K562 (cell line): ENCODE measurements around the gene TM4SF4. TPM values are rescaled to one million over a fixed set of nuclear protein-coding genes. Genes with fewer than 3 reads are reported as not detected.

Experiments
- ATAC-seq: fragments of 200-7000 bp; cut with Tn5 transposase; 3 replicates; pipeline ENCODE4 v1.9.1; 2020; ENCODE audit warnings: moderate library complexity
- BruUV-seq: library from RNA; stranded (reverse); fragments of 400-500 nt; replicated peaks from 2 replicates; lab custom pipeline; 2021; lab: Mats Ljungman, UMichigan
- CTCF ChIA-PET: fragments of 300-600 bp; formaldehyde crosslinking; extraction: SDS; loops from one replicate; lab custom pipeline; 2021; ENCODE audit warnings: low intra/inter-chr PET ratio; lab: Yijun Ruan, JAX
- POLR2A ChIA-PET: fragments of 300-600, 350-650 bp; sonication (Branson Sonifier 250); formaldehyde crosslinking; extraction: SDS; loops from one replicate; lab custom pipeline; 2021; ENCODE audit warnings: antibody characterized with exemption, inconsistent platforms; lab: Yijun Ruan, JAX
- DNase-seq, 4 experiments: peaks; one replicate each; pipeline versions ENCODE4 v3.0.0 to v3.0.0-alpha.2; 2011 to 2018; ENCODE audit warnings: low spot score in 3 of 4, mixed read lengths in 3 of 4; ENCODE audit errors: extremely low read depth in 1 of 4
- FAIRE-seq: peaks from 2 replicates; lab custom pipeline; 2011; peaks lifted over from hg19 to GRCh38; lab: Jason Lieb, UNC
- H2AFZ ChIP-seq: 2 replicates; pipeline ENCODE4 v1.6.0; 2011; ENCODE audit warnings: low read depth, low read length, control low read depth, inconsistent platforms
- H3K27ac ChIP-seq: fragments of 200-600 bp; 3 replicates; pipeline ENCODE4 v1.8.0; 2011; ENCODE audit warnings: low read depth, mild to moderate bottlenecking, control low read depth, inconsistent platforms, low read length, moderate library complexity, mixed read lengths; ENCODE audit errors: extremely low read depth
- H3K27me3 ChIP-seq, 2 experiments: fragments of 300-600 bp in 1 of 2; 2 replicates in 1 of 2; 3 replicates in 1 of 2; pipeline versions ENCODE4 v1.6.0 to v1.8.0; 2011; ENCODE audit warnings: inconsistent platforms in 2 of 2, low read length in 2 of 2, mild to moderate bottlenecking in 1 of 2, mixed read lengths in 1 of 2, moderate library complexity in 1 of 2; ENCODE audit not compliant: control insufficient read depth in 2 of 2, insufficient read depth in 2 of 2
- H3K36me3 ChIP-seq: fragments of 300-600 bp; 3 replicates; pipeline ENCODE4 v1.8.0; 2011; ENCODE audit warnings: mild to moderate bottlenecking, low read length, inconsistent platforms; ENCODE audit not compliant: control insufficient read depth, insufficient read depth
- H3K4me1 ChIP-seq, 2 experiments: fragments of 200-600 bp in 1 of 2; replicated peaks in 1 of 2; 2 replicates in 1 of 2; 3 replicates in 1 of 2; pipeline versions ENCODE4 v1.5.1 to v1.8.0; 2011; ENCODE audit warnings: inconsistent platforms in 2 of 2, low read length in 2 of 2, mild to moderate bottlenecking in 1 of 2, mixed read lengths in 1 of 2, moderate library complexity in 1 of 2; ENCODE audit not compliant: control insufficient read depth in 2 of 2, insufficient read depth in 2 of 2
- H3K4me2 ChIP-seq: 2 replicates; pipeline ENCODE4 v1.6.1; 2011; ENCODE audit warnings: low read length, control low read depth, inconsistent platforms, mixed read lengths; ENCODE audit not compliant: insufficient read depth
- H3K4me3 ChIP-seq: fragments of 200-600 bp; sonication (generic), shearing (Covaris generic); 2 replicates; pipeline ENCODE4 v1.5.1; 2016; ENCODE audit warnings: control low read depth, inconsistent platforms
- H3K79me2 ChIP-seq: fragments of 200-600 bp; 3 replicates; pipeline ENCODE4 v1.8.0; 2011; ENCODE audit warnings: low read length, inconsistent platforms; ENCODE audit not compliant: control insufficient read depth, insufficient read depth
- H3K9ac ChIP-seq, 2 experiments: 2 replicates each; pipeline versions ENCODE4 v1.6.0 to v1.6.1; 2011; ENCODE audit warnings: low read depth in 2 of 2, low read length in 2 of 2, control low read depth in 1 of 2, inconsistent platforms in 1 of 2, mild to moderate bottlenecking in 1 of 2, mixed read lengths in 1 of 2; ENCODE audit not compliant: insufficient read depth in 1 of 2
- H3K9me1 ChIP-seq: one replicate; pipeline ENCODE4 v1.6.0; 2011; ENCODE audit warnings: inconsistent platforms, mild to moderate bottlenecking, low read length, moderate library complexity; ENCODE audit not compliant: control insufficient read depth, insufficient read depth
- H3K9me3 ChIP-seq: replicated peaks from 2 replicates; pipeline ENCODE4 v1.5.1; 2011; ENCODE audit warnings: low read depth, low read length, inconsistent platforms; ENCODE audit not compliant: control insufficient read depth, insufficient read depth
- H4K20me1 ChIP-seq: replicated peaks from 2 replicates; pipeline ENCODE4 v1.6.1; 2011; ENCODE audit warnings: low read length, inconsistent platforms, mixed read lengths; ENCODE audit not compliant: control insufficient read depth, insufficient read depth
- BHLHE40 ChIP-seq: IDR thresholded peaks from 2 replicates; pipeline ENCODE4 v1.6.1; 2011; ENCODE audit warnings: low read length, improper control_type of control experiment
- CHD2 ChIP-seq: IDR thresholded peaks from 2 replicates; pipeline ENCODE4 v1.6.1; 2011; ENCODE audit warnings: low read depth, low read length
- MBD2 ChIP-seq: sonication (generic); IDR thresholded peaks from 2 replicates; pipeline ENCODE4 v1.6.1; 2016; ENCODE audit warnings: low read depth, borderline replicate concordance
- SP1 ChIP-seq: sonication (generic); formaldehyde crosslinking; IDR thresholded peaks from 2 replicates; pipeline ENCODE4 v1.8.1; 2022; ENCODE audit warnings: mild to moderate bottlenecking, missing genetic modification reagents
- SRSF3 ChIP-seq: fragments of 200-400 bp; formaldehyde crosslinking; IDR thresholded peaks from 2 replicates; pipeline ENCODE4 v1.6.1; 2016; ENCODE audit warnings: mild to moderate bottlenecking, low read length, moderate library complexity; ENCODE audit not compliant: insufficient read depth
- TEAD2 ChIP-seq: fragments of 450-650 bp; IDR thresholded peaks from 2 replicates; pipeline ENCODE4 v1.6.1; 2016; ENCODE audit warnings: missing genetic modification characterization, control low read depth, missing compliant biosample characterization
- TRIM28 ChIP-seq: fragments of 450-650 bp; IDR thresholded peaks from 2 replicates; pipeline ENCODE4 v1.6.1; 2017
- ZNF224 ChIP-seq: sonication (generic); formaldehyde crosslinking; IDR thresholded peaks from 2 replicates; pipeline ENCODE4 v1.8.0; 2022; ENCODE audit warnings: mild to moderate bottlenecking, missing genetic modification reagents
- ZNF3 ChIP-seq: fragments of 250-450 bp; sonication (Bioruptor Pico); IDR thresholded peaks from 2 replicates; pipeline ENCODE4 v1.5.0; 2021; ENCODE audit warnings: mild to moderate bottlenecking, moderate library complexity
- WGBS: fragments of 100-300 bp; shearing (Covaris generic); methylation state at CpG from one replicate; pipeline ENCODE4 v1.1.6; 2016; ENCODE audit warnings: low coverage, mixed read lengths; ENCODE audit not compliant: insufficient coverage; ENCODE audit errors: missing lambda C conversion rate; 5-methylcytosine and 5-hydroxymethylcytosine counted together
- in situ Hi-C: fragments of 300-500 bp; cut with MboI; formaldehyde crosslinking; loops from 4 replicates; pipeline ENCODE4 v1.15.0; 2018; ENCODE audit warnings: inconsistent platforms, mixed read lengths
- intact Hi-C: fragments of 100-400 bp; cut with micrococcal nuclease; formaldehyde crosslinking; loops from 2 replicates; pipeline ENCODE4 v1.14.2; 2022
- polyA plus RNA-seq, 8 experiments: library from polyadenylated mRNA; depleted of rRNA in 4 of 8; stranded (reverse) in 5 of 8; unstranded in 3 of 8; fragments of >200 nt; fragmentation: Nextera tagmentation in 2 of 8; fragmentation: Illumina TruSeq in 1 of 8; extraction: Ambion mirVana in 2 of 8; extraction: Trizol in 1 of 8; gene quantifications; 2 replicates each; pipeline versions ENCODE4 v1.2.1 to v1.2.3, GENCODE V29; 2011 to 2014; ENCODE audit warnings: inconsistent platforms in 1 of 8, missing spikeins in 1 of 8
- total RNA-seq, 7 experiments: library from RNA; depleted of rRNA in 6 of 7; stranded (reverse); fragments of >200 nt in 6 of 7; fragmentation: Illumina TruSeq in 2 of 7; extraction: Trizol in 2 of 7; gene quantifications; 2 replicates each; pipeline versions ENCODE4 v1.2.1 to v1.2.3, GENCODE V29; 2011 to 2021; ENCODE audit warnings: low replicate concordance in 1 of 7
- TF ChIP-seq, protein P1 (sequence below): sonication (generic); formaldehyde crosslinking; IDR thresholded peaks from 2 replicates; pipeline ENCODE4 v1.9.0; 2022; ENCODE audit warnings: mild to moderate bottlenecking, missing genetic modification reagents
- TF ChIP-seq, protein P2 (sequence below): fragments of 450-650 bp; formaldehyde crosslinking; IDR thresholded peaks from 2 replicates; pipeline ENCODE4 v1.4.0; 2020; ENCODE audit warnings: mild to moderate bottlenecking, mixed read lengths
- TF ChIP-seq, protein P3 (sequence below): sonication (generic); formaldehyde crosslinking; IDR thresholded peaks from 2 replicates; pipeline ENCODE4 v1.8.0; 2022; ENCODE audit warnings: mild to moderate bottlenecking, missing genetic modification reagents, borderline replicate concordance

Gene TM4SF4
- total and polyA plus RNA-seq, 9 of the 15 experiments (the other 6 are each of a cell fraction or from before 2014, with no cell fraction given) = 0.31 TPM; not detected in 8

DNA sequence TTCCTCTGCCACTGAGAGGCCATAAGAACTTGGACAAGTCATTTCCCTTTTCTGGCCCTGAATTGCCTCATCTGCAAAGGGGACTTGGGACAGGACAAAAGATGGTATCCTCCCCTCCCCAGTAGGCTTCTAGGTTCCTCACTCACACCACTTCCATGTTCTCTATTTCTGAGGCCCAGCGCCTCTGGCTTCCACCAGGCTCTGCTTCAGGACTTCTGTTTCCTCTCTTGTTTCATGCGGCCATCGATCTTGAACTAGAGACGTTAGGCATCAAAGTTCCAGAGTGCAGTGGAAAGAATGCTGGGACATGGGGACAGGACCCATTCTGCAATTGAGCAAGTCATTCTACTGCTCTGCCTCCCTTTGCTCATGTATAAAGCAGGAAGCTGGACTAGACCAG lies 1.7 kb downstream of the TM4SF4 start:
- no peaks in the 10 kb centered on the region for H3K4me1 ChIP-seq
- BruUV-seq = no TSS peak
- no peak overlapping the region for H3K4me3 ChIP-seq
- H3K4me2 ChIP-seq = no peak overlapping the region
- DNase-seq (no peak), FAIRE-seq (no peak), ATAC-seq (no peak)
- in situ Hi-C loops (loop anchor here (25.0 kb wide), 1 partner anchor 514 kb away; no protein-coding TSS in a partner anchor), intact Hi-C loops (no loop called here)
- H3K9me1 ChIP-seq = no peaks in the 10 kb centered on the region
- no peaks in the 10 kb centered on the region for H3K79me2 ChIP-seq
- no peak overlapping the region for H2AFZ ChIP-seq
- 4% methylated on average over 4 of the region's 4 CpGs for WGBS
- ChIA-PET CTCF (no interaction called here), POLR2A (interaction anchor here (0.6 kb wide), 1 partner anchor 774 kb away, joined by 3 read pairs; no protein-coding TSS in a partner anchor)
- peaks cover 0 to 4% of the 10 kb centered on the region in 2 experiments; a peak in 2 of 5 replicates for H3K27me3 ChIP-seq
- no peaks in the 10 kb centered on the region for H3K36me3 ChIP-seq
- no peak overlapping the region for H3K9ac ChIP-seq
- no peaks in the 10 kb centered on the region for H3K9me3 ChIP-seq
- H3K27ac ChIP-seq = no peak overlapping the region
- H4K20me1 ChIP-seq = no peaks in the 10 kb centered on the region
- no peak for TF ChIP-seq CHD2
- TF ChIP-seq MBD2 = no peak
- no peak for TF ChIP-seq ZNF224 (CRISPR knock-in tag)
- TF ChIP-seq, protein P1, sequence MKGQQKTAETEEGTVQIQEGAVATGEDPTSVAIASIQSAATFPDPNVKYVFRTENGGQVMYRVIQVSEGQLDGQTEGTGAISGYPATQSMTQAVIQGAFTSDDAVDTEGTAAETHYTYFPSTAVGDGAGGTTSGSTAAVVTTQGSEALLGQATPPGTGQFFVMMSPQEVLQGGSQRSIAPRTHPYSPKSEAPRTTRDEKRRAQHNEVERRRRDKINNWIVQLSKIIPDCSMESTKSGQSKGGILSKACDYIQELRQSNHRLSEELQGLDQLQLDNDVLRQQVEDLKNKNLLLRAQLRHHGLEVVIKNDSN (CRISPR knock-in tag) = no peak
- TF ChIP-seq TEAD2 (tag) = no peak
- no peak for TF ChIP-seq SP1 (CRISPR knock-in tag)
- TF ChIP-seq TRIM28 = no peak
- TF ChIP-seq, protein P2, sequence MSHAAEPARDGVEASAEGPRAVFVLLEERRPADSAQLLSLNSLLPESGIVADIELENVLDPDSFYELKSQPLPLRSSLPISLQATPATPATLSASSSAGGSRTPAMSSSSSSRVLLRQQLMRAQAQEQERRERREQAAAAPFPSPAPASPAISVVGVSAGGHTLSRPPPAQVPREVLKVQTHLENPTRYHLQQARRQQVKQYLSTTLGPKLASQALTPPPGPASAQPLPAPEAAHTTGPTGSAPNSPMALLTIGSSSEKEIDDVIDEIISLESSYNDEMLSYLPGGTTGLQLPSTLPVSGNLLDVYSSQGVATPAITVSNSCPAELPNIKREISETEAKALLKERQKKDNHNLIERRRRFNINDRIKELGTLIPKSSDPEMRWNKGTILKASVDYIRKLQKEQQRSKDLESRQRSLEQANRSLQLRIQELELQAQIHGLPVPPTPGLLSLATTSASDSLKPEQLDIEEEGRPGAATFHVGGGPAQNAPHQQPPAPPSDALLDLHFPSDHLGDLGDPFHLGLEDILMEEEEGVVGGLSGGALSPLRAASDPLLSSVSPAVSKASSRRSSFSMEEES (CRISPR knock-in tag) = no peak
- TF ChIP-seq BHLHE40 = no peak
- TF ChIP-seq, protein P3, sequence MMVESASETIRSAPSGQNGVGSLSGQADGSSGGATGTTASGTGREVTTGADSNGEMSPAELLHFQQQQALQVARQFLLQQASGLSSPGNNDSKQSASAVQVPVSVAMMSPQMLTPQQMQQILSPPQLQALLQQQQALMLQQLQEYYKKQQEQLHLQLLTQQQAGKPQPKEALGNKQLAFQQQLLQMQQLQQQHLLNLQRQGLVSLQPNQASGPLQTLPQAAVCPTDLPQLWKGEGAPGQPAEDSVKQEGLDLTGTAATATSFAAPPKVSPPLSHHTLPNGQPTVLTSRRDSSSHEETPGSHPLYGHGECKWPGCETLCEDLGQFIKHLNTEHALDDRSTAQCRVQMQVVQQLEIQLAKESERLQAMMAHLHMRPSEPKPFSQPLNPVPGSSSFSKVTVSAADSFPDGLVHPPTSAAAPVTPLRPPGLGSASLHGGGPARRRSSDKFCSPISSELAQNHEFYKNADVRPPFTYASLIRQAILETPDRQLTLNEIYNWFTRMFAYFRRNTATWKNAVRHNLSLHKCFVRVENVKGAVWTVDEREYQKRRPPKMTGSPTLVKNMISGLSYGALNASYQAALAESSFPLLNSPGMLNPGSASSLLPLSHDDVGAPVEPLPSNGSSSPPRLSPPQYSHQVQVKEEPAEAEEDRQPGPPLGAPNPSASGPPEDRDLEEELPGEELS (CRISPR knock-in tag) = no peak
- no peak for TF ChIP-seq SRSF3
- no peak for TF ChIP-seq ZNF3 (CRISPR knock-in tag)
